ENCODE measurements around the gene FSTL5.

FSTL5 gene

GRCh38 chr4:161992317-161992716, 171.5 kb downstream of the FSTL5 start:
- Histone ChIP-seq H3K9ac (ENCODE audit: low read length) (no peak overlapping the region), H2AK5ac (ENCODE audit: low read length, severe bottlenecking) (no peak overlapping the region), H4K91ac (ENCODE audit: low read length) (no peak overlapping the region), H3K36me3 (ENCODE audit: control insufficient read depth in 1 of 2, insufficient read depth in 2 of 2, low read depth in 1 of 2, low read length in 2 of 2) (no peaks in the 10 kb centered on the region), H3K14ac (ENCODE audit: low read length in 2 of 2) (no peak overlapping the region), H2BK5ac (ENCODE audit: low read depth, low read length, poor library complexity, severe bottlenecking) (no peak overlapping the region), H3K23ac (ENCODE audit: low read length in 2 of 2) (no peak overlapping the region), H4K8ac (ENCODE audit: low read length) (no peak overlapping the region), H2BK15ac (ENCODE audit: low read depth, poor library complexity, severe bottlenecking) (no peak overlapping the region), H3K27me3 (ENCODE audit: control insufficient read depth in 1 of 2, insufficient read depth in 1 of 2, low read length in 2 of 2) (no peaks in the 10 kb centered on the region), H3K27ac (ENCODE audit: low read length, poor library complexity, severe bottlenecking) (no peak overlapping the region), H3K18ac (ENCODE audit: low read depth in 1 of 2, low read length in 2 of 2) (no peak overlapping the region), H3K4ac (ENCODE audit: low read depth in 1 of 2, low read length in 2 of 2) (no peak overlapping the region), H2BK120ac (ENCODE audit: low read depth, low read length) (no peak overlapping the region), H2AFZ (ENCODE audit: low read depth, low read length) (no peak overlapping the region), H3K4me1 (ENCODE audit: control insufficient read depth, insufficient read depth, low read depth, low read length) (no peaks in the 10 kb centered on the region), H2BK12ac (ENCODE audit: low read length in 2 of 2) (no peak overlapping the region), H3K4me2 (ENCODE audit: low read length, poor library complexity, severe bottlenecking) (no peak overlapping the region), H3K79me1 (replicated peaks; ENCODE audit: low read length, poor library complexity, severe bottlenecking) (no peaks in the 10 kb centered on the region), H3K4me3 (ENCODE audit: insufficient read depth in 1 of 2, low read depth in 1 of 2, low read length in 2 of 2) (no peak overlapping the region), H3K9me3 (ENCODE audit: control insufficient read depth, low read length) (peaks cover 3% of the 10 kb centered on the region)
- no peak for DNase-seq
- WGBS = 74% methylated on average over 6 of the region's 7 CpGs

- Histone ChIP-seq H3K14ac (ENCODE audit: low read length in 2 of 2) (no peak overlapping the region), H3K4me1 (ENCODE audit: control insufficient read depth, insufficient read depth, low read depth, low read length) (no peaks in the 10 kb centered on the region), H3K18ac (ENCODE audit: low read depth in 1 of 2, low read length in 2 of 2) (no peak overlapping the region), H3K4me3 (ENCODE audit: insufficient read depth in 1 of 2, low read depth in 1 of 2, low read length in 2 of 2) (no peak overlapping the region), H2AFZ (ENCODE audit: low read depth, low read length) (no peak overlapping the region), H4K8ac (ENCODE audit: low read length) (no peak overlapping the region), H3K23ac (ENCODE audit: low read length in 2 of 2) (no peak overlapping the region), H3K27ac (ENCODE audit: low read length, poor library complexity, severe bottlenecking) (no peak overlapping the region), H3K4ac (ENCODE audit: low read depth in 1 of 2, low read length in 2 of 2) (no peak overlapping the region), H2AK5ac (ENCODE audit: low read length, severe bottlenecking) (no peak overlapping the region), H3K9me3 (ENCODE audit: control insufficient read depth, low read length) (peaks cover 3% of the 10 kb centered on the region), H3K27me3 (ENCODE audit: control insufficient read depth in 1 of 2, insufficient read depth in 1 of 2, low read length in 2 of 2) (no peaks in the 10 kb centered on the region), H2BK120ac (ENCODE audit: low read depth, low read length) (no peak overlapping the region), H3K9ac (ENCODE audit: low read length) (no peak overlapping the region), H2BK12ac (ENCODE audit: low read length in 2 of 2) (no peak overlapping the region), H4K91ac (ENCODE audit: low read length) (no peak overlapping the region), H3K79me1 (replicated peaks; ENCODE audit: low read length, poor library complexity, severe bottlenecking) (no peaks in the 10 kb centered on the region), H3K4me2 (ENCODE audit: low read length, poor library complexity, severe bottlenecking) (no peak overlapping the region), H3K36me3 (ENCODE audit: control insufficient read depth in 1 of 2, insufficient read depth in 2 of 2, low read depth in 1 of 2, low read length in 2 of 2) (no peaks in the 10 kb centered on the region), H2BK5ac (ENCODE audit: low read depth, low read length, poor library complexity, severe bottlenecking) (no peak overlapping the region), H2BK15ac (ENCODE audit: low read depth, poor library complexity, severe bottlenecking) (no peak overlapping the region)
- DNase-seq = no peak
- WGBS = 77% methylated on average over 5 of the region's 5 CpGs
Observed at GRCh38 chr4:161991811-161992210, 172.0 kb downstream of the FSTL5 start.

- Histone ChIP-seq H3K27ac (ENCODE audit: low read length, poor library complexity, severe bottlenecking) (no peak overlapping the region), H2BK12ac (ENCODE audit: low read length in 2 of 2) (no peak overlapping the region), H3K36me3 (ENCODE audit: control insufficient read depth in 1 of 2, insufficient read depth in 2 of 2, low read depth in 1 of 2, low read length in 2 of 2) (no peaks in the 10 kb centered on the region), H3K9me3 (ENCODE audit: control insufficient read depth, low read length) (peaks cover 3% of the 10 kb centered on the region), H2BK120ac (ENCODE audit: low read depth, low read length) (no peak overlapping the region), H3K4ac (ENCODE audit: low read depth in 1 of 2, low read length in 2 of 2) (no peak overlapping the region), H3K9ac (ENCODE audit: low read length) (no peak overlapping the region), H4K8ac (ENCODE audit: low read length) (no peak overlapping the region), H3K23ac (ENCODE audit: low read length in 2 of 2) (no peak overlapping the region), H2AFZ (ENCODE audit: low read depth, low read length) (no peak overlapping the region), H3K27me3 (ENCODE audit: control insufficient read depth in 1 of 2, insufficient read depth in 1 of 2, low read length in 2 of 2) (no peaks in the 10 kb centered on the region), H4K91ac (ENCODE audit: low read length) (no peak overlapping the region), H2BK15ac (ENCODE audit: low read depth, poor library complexity, severe bottlenecking) (no peak overlapping the region), H3K14ac (ENCODE audit: low read length in 2 of 2) (no peak overlapping the region), H3K79me1 (replicated peaks; ENCODE audit: low read length, poor library complexity, severe bottlenecking) (no peaks in the 10 kb centered on the region), H2BK5ac (ENCODE audit: low read depth, low read length, poor library complexity, severe bottlenecking) (no peak overlapping the region), H3K4me2 (ENCODE audit: low read length, poor library complexity, severe bottlenecking) (no peak overlapping the region), H3K4me3 (ENCODE audit: insufficient read depth in 1 of 2, low read depth in 1 of 2, low read length in 2 of 2) (no peak overlapping the region), H3K4me1 (ENCODE audit: control insufficient read depth, insufficient read depth, low read depth, low read length) (no peaks in the 10 kb centered on the region), H2AK5ac (ENCODE audit: low read length, severe bottlenecking) (no peak overlapping the region), H3K18ac (ENCODE audit: low read depth in 1 of 2, low read length in 2 of 2) (no peak overlapping the region)
- no CpG with 5 or more reads among the region's 2 CpGs for WGBS
- DNase-seq = no peak
Observed at GRCh38 chr4:161990721-161991120, 173.1 kb downstream of the FSTL5 start.

- no peak overlapping the region for H2AK5ac ChIP-seq (ENCODE audit: low read length, severe bottlenecking)
- no peak overlapping the region for H3K18ac ChIP-seq (ENCODE audit: low read depth in 1 of 2, low read length in 2 of 2)
- no peak overlapping the region for H2BK12ac ChIP-seq (ENCODE audit: low read length in 2 of 2)
- no peak overlapping the region for H3K14ac ChIP-seq (ENCODE audit: low read length in 2 of 2)
- H2AFZ ChIP-seq (ENCODE audit: low read depth, low read length) = no peak overlapping the region
- peaks cover 3% of the 10 kb centered on the region for H3K9me3 ChIP-seq (ENCODE audit: control insufficient read depth, low read length)
- no peak overlapping the region for H3K4ac ChIP-seq (ENCODE audit: low read depth in 1 of 2, low read length in 2 of 2)
- no peak overlapping the region for H3K27ac ChIP-seq (ENCODE audit: low read length, poor library complexity, severe bottlenecking)
- H2BK120ac ChIP-seq (ENCODE audit: low read depth, low read length) = no peak overlapping the region
- H3K27me3 ChIP-seq (ENCODE audit: control insufficient read depth in 1 of 2, insufficient read depth in 1 of 2, low read length in 2 of 2) = no peaks in the 10 kb centered on the region
- no peak overlapping the region for H3K9ac ChIP-seq (ENCODE audit: low read length)
- H2BK5ac ChIP-seq (ENCODE audit: low read depth, low read length, poor library complexity, severe bottlenecking) = no peak overlapping the region
- no peak overlapping the region for H4K8ac ChIP-seq (ENCODE audit: low read length)
- no peaks in the 10 kb centered on the region for H3K4me1 ChIP-seq (ENCODE audit: control insufficient read depth, insufficient read depth, low read depth, low read length)
- H2BK15ac ChIP-seq (ENCODE audit: low read depth, poor library complexity, severe bottlenecking) = no peak overlapping the region
- H3K36me3 ChIP-seq (ENCODE audit: control insufficient read depth in 1 of 2, insufficient read depth in 2 of 2, low read depth in 1 of 2, low read length in 2 of 2) = no peaks in the 10 kb centered on the region
- H3K23ac ChIP-seq (ENCODE audit: low read length in 2 of 2) = no peak overlapping the region
- no peak for DNase-seq
- H3K79me1 ChIP-seq (replicated peaks; ENCODE audit: low read length, poor library complexity, severe bottlenecking) = no peaks in the 10 kb centered on the region
- H4K91ac ChIP-seq (ENCODE audit: low read length) = no peak overlapping the region
- H3K4me3 ChIP-seq (ENCODE audit: insufficient read depth in 1 of 2, low read depth in 1 of 2, low read length in 2 of 2) = no peak overlapping the region
- H3K4me2 ChIP-seq (ENCODE audit: low read length, poor library complexity, severe bottlenecking) = no peak overlapping the region
Observed at GRCh38 chr4:161988946-161989345, 174.9 kb downstream of the FSTL5 start.
